ENCODE measurements around the gene ACOXL.

The ACOXL gene

DNA sequence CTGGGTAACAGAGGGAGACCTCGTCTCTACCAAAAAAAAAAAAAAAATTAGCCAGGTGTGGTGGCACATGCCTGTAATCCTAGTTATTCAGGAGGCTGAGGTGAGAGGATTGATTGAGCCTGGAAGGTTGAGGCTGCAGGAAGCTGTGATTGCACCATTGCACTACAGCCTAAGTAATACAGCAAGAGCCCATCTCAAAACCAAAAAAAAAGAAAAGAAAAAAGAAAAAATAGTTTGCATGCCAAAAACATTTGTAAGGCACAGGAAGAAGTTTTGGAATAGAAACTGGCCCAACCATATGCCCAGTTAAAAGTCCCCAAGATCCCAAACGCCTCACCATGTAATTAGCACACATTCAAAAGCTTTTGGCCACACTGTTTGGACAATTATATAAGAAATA lies 13.4 kb upstream of the ACOXL start:
- no peak for DNase-seq (ENCODE audit: low read depth in 3 of 3)

DNA sequence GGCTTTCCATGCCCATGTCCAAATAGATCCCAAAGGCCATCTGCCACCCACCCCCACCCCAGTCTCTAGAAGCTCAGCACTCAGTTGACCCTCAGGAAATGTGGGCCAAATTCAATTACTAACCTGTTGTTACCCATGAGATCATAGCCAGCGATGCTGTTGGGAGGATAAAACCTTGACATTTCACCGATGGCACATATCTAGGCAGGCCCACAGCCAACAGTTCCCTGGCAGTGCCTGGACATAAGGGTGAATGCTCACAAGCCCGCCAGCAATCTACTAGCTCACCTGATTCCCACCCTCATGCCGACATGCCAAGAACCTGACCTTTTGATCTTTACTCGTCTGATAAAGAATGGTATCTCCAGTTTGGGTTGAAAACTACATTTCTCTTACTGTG lies 11.8 kb upstream of the ACOXL start:
- DNase-seq (ENCODE audit: low read depth in 3 of 3), result no peak

DNA sequence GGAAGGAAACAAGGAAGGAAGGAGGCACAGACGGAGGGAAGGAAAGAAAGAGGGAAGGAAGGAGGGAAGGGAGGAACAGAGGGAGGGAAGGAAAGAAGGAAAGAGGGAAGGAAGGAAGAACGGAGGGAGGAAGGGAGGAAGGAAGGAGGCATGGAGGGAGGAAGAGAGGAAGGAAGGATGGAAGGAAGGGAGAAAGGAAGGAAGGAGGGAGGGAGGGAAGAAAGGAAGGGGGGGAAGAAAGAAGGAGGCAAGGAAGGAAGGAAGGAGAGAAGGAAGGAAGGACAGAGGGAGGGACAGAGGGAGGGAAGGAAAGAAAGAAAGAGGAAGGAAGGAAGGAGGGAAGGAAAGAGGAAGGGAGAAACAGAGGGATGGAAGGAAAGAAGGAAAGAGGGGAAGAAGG lies 7.6 kb upstream of the ACOXL start:
- DNase-seq (ENCODE audit: low read depth in 3 of 3), result no peak

DNA sequence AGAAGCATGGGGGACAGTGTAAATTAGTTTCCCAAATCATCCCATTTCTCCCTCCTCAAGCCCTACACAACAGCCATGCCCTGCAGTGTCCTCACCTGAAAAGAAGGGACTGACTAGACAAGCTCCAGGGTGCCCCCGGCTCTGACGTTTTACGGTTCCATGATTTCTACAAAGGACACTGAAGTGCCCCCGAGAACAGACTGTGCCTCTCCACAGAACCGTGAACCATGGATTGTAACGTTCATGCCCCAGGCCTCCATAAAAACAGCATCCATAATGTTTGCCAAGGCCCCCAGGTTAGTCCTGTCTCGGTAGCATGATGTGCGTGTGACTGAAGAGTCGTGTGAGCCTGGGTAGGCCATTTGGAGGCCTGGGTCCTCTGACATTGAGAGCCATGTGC lies 7.0 kb upstream of the ACOXL start:
- no peak for DNase-seq (ENCODE audit: low read depth in 3 of 3)

DNA sequence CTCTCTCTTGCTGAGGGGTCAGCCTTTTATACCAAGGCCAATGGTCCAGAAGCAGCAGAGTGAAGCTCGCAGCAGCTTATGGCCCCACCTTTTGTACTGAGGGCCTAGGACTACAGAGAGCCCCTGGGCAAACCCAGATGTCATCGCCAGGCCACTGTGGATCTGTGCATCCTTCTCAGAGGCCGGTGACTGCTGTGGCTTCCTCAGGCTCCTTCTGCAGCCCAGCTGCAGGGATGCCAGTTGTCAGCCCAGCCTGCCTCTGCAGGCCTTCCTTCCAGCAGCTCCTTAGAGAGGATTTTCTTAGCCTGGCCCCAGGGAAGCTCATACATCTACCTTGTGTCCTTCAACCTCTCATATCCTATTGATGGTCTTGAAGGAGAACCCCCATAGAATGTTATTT lies 6.5 kb upstream of the ACOXL start:
- DNase-seq (ENCODE audit: low read depth in 3 of 3), result no peak

DNA sequence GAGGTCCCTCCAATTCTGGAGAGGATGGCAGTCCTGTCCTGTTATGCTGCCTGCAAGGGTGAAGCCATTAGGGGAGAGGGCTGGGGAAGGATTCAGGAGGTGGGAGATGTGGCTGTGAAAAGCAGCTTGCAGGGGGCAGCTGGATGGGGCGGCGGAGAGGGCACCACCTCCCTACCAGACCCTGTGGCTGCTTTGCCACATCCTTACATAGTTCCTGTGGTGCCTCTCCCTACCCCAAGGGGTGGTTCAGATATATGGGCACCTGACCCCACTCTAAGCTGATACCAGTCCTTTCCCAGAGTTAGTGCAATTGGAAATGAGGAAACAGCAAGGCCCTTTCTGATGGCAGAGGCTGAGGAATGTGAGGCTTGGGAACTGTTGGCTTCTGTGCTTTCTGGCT lies 6.1 kb upstream of the ACOXL start:
- no peak for DNase-seq (ENCODE audit: low read depth in 3 of 3)

DNA sequence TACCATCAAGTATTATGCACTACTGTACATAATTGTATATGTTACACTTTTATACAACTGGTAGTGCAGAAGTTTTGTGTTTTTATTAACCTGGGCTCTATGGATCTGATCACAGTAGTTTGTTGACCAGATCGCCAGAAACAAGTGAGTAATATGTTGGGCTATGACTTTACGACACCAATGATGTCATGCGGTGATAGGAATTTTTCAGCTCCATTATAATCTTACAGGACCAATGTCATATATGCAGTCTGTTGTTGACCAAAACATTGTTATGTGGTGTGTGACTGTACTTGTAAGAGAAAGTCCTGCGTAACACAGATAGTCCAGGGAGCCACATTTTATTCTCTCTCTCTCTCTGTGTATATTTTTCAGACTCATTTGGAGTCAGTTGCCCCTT lies 4.5 kb upstream of the ACOXL start:
- no peak for DNase-seq (ENCODE audit: low read depth in 3 of 3)

DNA sequence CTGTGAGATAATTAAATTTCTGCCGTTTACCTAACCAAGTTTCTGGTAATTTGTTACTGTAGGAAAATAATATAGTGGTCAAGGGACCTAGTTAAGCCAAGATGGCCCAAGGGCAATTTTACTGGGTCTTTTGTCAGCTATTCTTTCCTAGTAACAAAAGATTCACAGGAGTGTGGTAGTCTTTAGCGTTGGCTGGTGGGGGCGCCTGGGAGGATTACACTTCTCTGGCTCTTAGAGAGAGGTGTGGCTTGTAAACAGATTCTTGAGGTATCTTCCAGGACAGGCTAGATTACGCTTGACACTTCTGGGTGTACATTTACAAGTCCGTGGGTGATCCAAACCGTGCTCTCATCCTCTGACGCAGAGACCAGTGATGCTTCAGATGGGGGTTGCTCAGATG lies 3.3 kb upstream of the ACOXL start:
- DNase-seq (ENCODE audit: low read depth in 3 of 3), result no peak

DNA sequence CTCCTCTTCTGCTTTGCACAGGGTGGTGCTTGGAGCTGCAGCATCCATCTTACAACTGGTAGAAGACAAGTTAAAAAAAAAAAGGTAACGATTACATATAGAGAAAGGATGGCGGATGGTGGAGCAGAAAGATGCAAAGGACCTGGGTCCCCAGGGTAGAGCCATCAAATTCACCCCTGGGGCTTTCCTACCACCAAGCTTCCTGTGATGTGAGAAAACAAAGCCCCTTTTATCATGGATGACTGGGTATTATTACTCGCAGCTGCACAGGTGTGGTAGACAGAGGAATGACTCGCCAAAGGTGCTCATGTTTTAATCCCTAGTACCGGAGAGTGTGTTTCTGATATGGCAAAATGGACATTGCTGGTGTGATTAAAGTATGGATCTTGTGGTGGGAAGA lies 1.3 kb upstream of the ACOXL start:
- no peak for DNase-seq (ENCODE audit: low read depth in 3 of 3)

DNA sequence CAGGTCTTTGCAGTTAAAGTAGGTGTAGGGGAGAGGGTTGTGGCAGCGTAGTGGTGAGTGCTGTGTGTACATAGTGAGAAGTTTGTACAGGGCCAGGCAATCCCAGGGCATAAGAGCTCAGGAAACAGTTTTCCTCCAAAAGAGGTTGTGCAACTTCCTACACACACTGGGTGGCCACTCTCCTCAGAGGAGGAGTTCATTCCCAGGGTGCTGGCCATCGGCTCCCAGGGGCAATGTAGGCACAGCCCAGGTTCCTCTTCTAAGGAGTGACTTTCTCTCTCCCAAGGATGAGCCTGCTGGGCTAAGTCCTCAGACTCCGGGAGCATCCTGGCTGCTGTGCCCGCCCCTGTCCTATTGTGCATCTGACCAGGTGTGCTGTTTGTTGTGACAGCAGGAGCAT lies 3.0 kb downstream of the ACOXL start:
- no peak for DNase-seq (ENCODE audit: low read depth in 3 of 3)

DNA sequence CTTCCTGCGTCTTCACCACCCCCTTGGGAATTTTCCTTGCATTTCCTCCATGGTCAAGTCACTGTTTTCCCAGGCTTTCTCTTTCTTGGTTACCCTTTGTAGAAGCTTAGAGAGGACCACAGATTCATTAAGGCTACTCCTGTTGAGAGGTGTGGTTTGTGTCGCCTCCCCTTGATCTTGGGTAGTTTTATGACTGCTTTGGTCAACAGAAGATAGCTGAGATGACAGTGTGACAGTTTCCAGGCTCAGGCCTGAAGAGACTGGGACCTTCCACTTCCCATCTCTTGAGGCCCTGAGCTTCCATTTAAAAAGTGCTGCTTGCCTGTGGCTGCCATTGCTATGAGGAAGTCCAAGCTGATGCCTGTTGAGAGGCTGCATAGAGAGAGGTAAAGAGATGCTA lies 5.4 kb downstream of the ACOXL start:
- no peak for DNase-seq (ENCODE audit: low read depth in 3 of 3)

DNA sequence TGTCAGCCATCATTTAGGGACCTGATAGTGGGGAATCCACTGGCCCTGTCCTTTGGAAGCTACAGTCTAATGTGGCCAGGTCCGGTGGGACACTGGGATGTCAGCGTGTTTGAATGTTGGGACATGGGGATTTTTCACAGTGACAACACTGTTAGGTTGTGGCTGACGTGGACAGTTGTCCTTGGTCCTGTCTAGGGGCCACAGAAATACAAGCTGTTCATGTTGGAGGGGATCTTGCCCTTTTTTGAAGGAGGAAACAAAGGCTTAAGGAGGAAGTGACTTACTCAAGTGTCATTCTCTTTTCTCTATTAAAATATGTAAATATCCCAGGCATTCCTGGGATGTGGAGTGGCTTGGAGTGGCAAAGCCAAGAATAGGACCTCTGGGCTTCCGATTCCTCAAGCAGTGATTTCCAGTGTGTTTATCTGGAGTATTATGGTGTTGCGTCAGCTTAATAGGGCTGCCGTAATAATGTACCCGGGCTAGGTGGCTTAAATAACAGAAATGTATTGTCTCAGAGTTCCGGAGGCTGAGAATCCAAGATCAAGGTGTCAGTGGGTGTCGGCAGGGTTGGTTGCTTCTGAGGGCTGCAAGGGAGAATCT lies 8.5 kb downstream of the ACOXL start:
- no peak for DNase-seq (ENCODE audit: low read depth in 3 of 3)

DNA sequence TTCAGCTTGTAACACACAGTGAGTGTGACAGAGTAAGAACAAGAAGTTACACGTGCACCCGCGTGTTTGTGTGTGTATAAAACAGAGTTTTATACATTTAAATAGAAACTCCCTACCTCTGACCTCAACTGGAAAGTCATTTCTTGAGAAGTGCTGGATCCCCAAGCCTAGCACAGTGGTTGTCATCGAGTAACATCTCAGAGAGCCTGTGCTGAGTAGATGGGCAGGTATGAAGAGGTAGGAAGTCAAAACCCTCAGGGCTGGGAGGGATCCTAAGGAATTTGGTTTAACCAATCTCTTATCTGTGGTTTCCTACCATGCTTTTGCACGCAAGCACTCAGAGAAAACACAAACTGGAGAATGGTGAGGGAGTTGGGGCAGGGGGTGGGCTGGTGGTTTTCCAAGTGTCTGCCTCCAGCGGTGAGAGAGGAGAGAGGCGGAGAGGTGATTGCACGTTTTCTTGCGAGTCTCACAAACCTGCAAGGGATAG lies 9.2 kb downstream of the ACOXL start:
- no peak for DNase-seq (ENCODE audit: low read depth in 3 of 3)

DNA sequence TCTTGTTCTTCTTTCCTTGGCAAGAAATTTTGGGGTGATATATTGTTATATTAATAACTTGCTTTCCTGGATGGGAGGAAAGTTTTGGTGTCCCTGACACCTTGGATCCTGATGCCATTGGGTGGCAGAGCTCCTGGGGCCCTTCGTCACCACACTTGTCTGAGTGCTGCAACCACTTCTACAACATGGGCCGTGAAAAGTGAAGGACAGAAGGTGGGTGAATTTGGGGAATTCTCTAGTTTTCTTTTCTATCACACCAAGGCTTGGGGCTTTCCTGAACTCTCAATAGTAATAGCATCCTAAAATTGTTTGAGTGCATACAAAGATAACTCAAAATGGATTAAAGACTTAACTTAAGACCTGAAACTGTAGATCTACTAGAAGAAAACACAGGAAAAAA lies 10.0 kb downstream of the ACOXL start:
- DNase-seq (ENCODE audit: low read depth in 3 of 3), result no peak

DNA sequence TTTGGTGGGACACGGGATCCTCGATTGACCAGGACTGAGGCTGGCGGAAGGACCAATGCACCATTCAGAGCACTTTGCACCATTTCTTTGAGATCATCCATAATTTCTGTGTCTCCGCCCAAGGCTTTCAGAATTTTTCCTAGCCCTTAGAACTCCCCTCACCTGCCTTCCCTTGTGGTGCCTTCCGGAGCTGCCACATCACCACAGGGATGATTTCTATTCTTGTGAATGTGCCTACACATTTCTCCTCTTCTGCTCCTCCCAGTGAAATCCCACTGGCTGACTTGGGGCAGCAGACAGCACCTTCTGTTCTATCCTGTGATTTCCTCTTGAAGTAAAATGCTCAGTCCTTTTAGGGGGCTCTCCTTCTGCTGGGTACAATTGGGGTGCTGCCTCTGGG lies 11.2 kb downstream of the ACOXL start:
- DNase-seq (ENCODE audit: low read depth in 3 of 3), result no peak

DNA sequence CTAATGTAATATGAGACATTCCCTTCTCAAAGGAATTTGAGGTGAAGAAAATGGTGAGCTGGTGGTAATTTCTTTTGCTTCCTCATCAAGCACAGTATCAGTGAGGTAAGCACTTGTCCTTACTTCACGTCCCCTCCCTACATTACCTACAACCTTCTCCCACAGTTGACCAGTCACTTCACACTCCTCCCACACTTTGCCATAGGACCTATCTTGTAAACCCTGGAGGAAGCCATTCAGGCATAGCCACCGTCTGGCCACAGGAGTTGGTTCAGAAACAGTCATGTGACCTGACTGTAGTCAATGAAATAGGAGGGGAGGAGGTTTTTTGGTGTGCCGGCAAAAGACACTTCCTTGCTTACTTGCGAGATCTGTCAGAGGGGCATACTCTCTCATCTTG lies 12.1 kb downstream of the ACOXL start:
- no peak for DNase-seq (ENCODE audit: low read depth in 3 of 3)

DNA sequence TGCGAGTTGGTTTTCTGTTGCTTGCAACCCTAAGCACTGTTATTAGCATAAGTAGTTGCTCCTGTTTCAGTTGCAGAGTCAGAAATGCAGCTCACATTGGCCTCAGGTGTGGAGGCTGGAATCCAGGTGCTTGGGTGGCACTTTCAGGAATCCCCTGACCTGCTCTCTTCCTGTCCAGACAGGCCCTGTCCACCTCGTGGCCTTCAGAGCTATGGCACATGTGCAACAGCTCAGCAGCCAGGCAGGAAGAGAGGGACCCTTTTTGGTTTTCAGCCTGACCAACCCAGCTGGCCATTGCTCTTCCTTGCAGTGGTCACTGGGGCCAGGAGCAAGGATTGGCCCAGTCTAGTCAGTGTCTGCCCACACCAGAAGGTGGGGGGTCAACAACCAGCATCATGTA lies 12.7 kb downstream of the ACOXL start:
- no peak for DNase-seq (ENCODE audit: low read depth in 3 of 3)

DNA sequence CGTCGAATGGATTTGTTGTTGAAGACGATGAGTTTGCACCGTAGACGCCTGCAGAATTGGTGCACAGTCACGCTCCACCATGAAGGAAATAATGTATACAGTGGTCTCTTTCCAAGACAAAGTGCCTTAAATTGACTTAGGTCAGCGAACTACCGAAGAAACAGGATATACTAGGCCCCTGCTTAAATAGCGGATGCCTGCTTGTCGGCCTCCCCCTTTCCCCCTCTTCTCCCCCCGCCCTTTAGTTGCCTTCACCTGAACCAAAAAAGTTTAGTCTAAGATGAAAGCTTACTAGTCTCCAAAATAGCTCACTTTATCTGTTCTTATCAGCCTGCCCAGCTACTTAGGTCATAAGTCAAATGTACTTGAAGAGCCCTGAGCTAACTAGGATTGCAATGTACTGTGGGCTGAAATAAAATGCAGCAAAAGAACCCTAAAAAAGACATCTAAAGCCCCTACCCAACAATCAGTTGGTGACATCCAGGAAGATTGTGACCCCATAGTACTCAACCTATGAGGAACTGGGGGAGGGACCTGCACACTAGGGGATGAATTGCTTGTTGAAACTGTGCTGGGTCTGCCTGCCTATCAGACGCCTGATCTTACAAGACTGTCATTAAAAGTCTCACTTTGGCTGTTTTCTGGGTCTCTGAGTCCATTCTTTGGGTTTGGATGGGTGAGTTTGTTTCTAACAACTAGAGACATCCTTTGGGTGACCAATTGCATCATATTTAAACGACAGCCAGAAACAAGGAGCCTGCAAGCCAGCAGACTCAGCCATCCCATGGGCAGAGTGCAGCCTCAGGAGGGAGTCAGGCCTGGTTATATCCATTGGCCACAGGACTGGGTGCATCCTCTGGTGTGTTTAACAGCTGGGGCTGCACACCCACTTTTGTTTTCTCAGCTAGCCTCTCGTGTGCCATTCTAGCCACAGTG lies 14.5 kb downstream of the ACOXL start:
- no peak for DNase-seq (ENCODE audit: low read depth in 3 of 3)

DNA sequence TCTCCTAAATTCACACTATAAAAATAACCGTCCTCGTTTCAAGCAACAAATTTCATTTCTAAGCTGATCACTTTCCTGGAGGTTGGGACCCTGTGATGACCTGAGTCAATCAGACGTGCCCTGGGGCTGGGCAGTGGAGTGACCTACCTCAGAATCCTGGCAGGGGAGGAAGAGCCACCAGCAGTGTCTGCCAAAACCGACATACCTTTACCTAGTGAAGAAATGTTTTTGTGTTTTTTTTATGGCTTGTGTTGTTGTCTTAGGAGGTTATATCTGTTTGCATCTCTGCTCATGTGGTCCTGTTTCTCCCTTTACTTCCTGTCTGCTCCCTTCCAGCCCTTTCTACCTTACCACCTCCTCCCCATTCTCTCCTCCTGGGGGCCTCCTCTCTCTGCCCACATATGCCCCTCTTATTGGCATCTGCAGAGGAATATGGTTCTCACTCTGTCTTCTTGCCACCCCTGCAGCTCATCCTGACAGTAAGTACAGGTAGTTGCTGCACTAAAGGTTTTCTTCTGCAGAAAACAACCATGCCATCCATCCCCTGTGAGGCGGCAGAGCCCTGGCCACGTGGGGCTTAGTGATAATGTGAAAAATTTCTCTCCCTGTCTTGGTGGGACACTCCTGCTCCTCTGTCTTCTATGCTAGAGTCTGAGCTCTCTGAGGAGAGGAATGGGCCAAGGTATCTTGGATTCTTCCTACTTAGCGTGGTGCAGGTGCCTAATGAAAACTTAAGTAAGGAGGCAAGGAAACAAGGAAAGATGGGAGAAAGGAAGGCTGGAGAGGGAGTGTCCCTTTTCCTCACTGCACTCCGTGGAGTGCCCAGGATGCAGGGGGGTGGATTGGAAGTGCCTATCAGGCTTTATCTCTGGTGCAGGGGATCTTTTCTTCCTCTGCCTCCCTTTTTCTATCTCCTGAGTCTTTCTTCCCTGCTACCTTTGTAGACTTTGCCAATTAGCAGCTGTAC lies 15.4 kb downstream of the ACOXL start:
- no peak for DNase-seq (ENCODE audit: low read depth in 3 of 3)

DNA sequence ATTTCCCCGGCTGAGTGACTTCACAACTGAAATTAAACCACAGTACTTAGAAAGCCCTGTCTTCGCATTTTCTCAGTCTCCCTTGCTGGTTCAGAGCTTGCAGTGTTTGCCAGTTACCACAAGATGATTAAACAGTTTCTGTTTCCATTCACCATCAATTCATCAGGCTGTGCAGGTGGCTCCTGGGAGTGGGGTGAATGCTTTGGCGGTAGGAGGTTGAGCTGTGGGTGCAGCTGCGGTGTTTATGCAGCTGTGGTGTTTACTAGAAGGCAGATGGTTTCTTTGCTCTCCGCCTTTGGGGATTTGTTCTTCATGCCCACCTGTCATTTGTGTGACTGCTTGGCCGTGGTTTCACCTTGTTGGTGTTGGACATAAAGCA lies 16.1 kb downstream of the ACOXL start:
- peak; percentile 48 to 71 (median 50) for DNase-seq (ENCODE audit: low read depth in 3 of 3)

DNA sequence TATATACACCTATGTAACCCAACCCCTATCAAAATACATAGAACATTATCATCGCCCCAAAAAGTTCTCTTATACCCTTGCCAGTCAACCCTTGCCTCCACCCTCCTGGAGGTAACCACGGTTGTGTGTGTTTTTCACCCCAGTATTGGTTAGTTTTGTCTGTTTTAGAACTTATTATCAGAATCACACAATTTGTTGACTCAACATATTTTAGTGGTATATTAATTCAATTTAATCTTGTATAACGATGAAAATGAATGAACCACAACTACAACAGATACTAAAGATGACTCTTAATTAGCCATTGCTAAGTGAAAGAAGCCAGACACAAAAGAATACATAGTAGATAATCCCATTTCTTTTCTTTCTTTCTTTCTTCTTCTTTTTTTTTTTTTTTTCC lies 19.3 kb downstream of the ACOXL start:
- no peak for DNase-seq (ENCODE audit: low read depth in 3 of 3)

DNA sequence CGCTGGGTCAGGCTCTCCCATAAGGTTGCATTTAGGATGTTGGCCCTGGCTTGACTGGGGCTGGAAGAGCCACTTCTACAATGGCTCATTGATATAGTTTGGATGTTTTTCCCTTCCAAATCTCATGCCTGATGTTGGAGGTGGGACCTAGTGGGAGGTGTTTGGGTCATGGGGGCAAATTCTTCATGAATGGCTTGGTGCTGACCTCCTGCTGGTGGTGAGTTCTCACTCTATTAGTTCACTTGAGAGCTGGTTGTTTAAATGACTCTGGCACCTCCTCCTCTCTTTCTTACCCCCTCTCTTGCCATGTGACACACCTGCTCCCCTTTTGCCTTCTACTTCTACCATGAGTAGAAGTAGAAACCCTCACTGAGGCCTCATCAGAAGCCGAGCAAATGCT lies 20.5 kb downstream of the ACOXL start:
- DNase-seq (ENCODE audit: low read depth in 3 of 3), result no peak

Data from stimulated activated CD4-positive, alpha-beta T cell treated with anti-CD3 and anti-CD28 coated beads, TNF-alpha, amount 100 ng/mL, for 48 hours (primary cell).